Calu3 (cell line): ENCODE measurements around the gene RFX5. TPM values are rescaled to one million over a fixed set of nuclear protein-coding genes. Genes with fewer than 3 reads are reported as not detected.

Experiments used
- BruUV-seq: library from RNA; stranded (reverse); fragments of 400-500 nt; replicated peaks from 2 replicates; lab custom pipeline; 2021; lab: Mats Ljungman, UMichigan
- CTCF ChIA-PET: fragments of 300-600 bp; sonication (Branson Sonifier 250); formaldehyde crosslinking; loops from one replicate; lab custom pipeline; 2022; ENCODE audit warnings: antibody characterized with exemption; lab: Charles Lee
- DNase-seq: peaks from one replicate; pipeline ENCODE4 v3.0.0; 2022
- H3K27ac Mint-ChIP-seq: one replicate; pipeline ENCODE4 v1.8.0; 2022; ENCODE audit warnings: mixed read lengths; ENCODE audit not compliant: unreplicated experiment
- H3K27me3 Mint-ChIP-seq: one replicate; pipeline ENCODE4 v1.8.0; 2022; ENCODE audit warnings: mixed read lengths; ENCODE audit not compliant: unreplicated experiment
- H3K36me3 Mint-ChIP-seq: one replicate; pipeline ENCODE4 v1.8.0; 2022; ENCODE audit warnings: mild to moderate bottlenecking, moderate library complexity, mixed read lengths; ENCODE audit not compliant: insufficient read depth, unreplicated experiment
- H3K4me1 Mint-ChIP-seq: one replicate; pipeline ENCODE4 v1.8.0; 2022; ENCODE audit warnings: mild to moderate bottlenecking, low read depth, mixed read lengths; ENCODE audit not compliant: unreplicated experiment
- H3K4me3 Mint-ChIP-seq: one replicate; pipeline ENCODE4 v1.8.0; 2022; ENCODE audit warnings: mild to moderate bottlenecking, low read depth, moderate library complexity, mixed read lengths; ENCODE audit not compliant: unreplicated experiment
- H3K9me3 Mint-ChIP-seq: one replicate; pipeline ENCODE4 v1.8.0; 2022; ENCODE audit warnings: low read depth, mixed read lengths; ENCODE audit not compliant: unreplicated experiment
- CTCF ChIP-seq: fragments of 200-600 bp; IDR thresholded peaks from one replicate; pipeline ENCODE4 v1.8.0; 2022; ENCODE audit warnings: antibody characterized with exemption; ENCODE audit not compliant: unreplicated experiment
- intact Hi-C: fragments of 100-400 bp; cut with micrococcal nuclease; formaldehyde crosslinking; loops from one replicate; pipeline ENCODE4 v1.10.0; 2022; ENCODE audit not compliant: unreplicated experiment
- total RNA-seq: library from RNA; stranded (reverse); gene quantifications from 2 replicates; pipeline ENCODE4 v1.2.3, GENCODE V29; 2022

RFX5 gene
- total RNA-seq, 1 experiment from 2014 or later, result 82.4 TPM

- intact Hi-C loops, result no loop called here
- no peak for DNase-seq
- no peak for TF ChIP-seq CTCF
- no TSS peak for BruUV-seq
- CTCF ChIA-PET, result no interaction called here
- Mint-ChIP-seq H3K9me3 (peaks cover 8% of the 10 kb centered on the region), H3K27me3 (no peaks in the 10 kb centered on the region), H3K4me1 (peaks cover 24% of the 10 kb centered on the region), H3K27ac (peak overlapping the region; percentile 95), H3K36me3 (peaks cover 34% of the 10 kb centered on the region), H3K4me3 (peak overlapping the region; percentile 95)
Observed at GRCh38 chr1:151347523-151348246, 633 bp upstream of the RFX5 start.

GRCh38 chr1:151346082-151346768, 827 bp downstream of the RFX5 start:
- BruUV-seq, result TSS peak; percentile 74
- intact Hi-C loops, result no loop called here
- Mint-ChIP-seq H3K27ac (peak overlapping the region; percentile 95), H3K9me3 (peaks cover 2% of the 10 kb centered on the region), H3K36me3 (peaks cover 39% of the 10 kb centered on the region), H3K27me3 (no peaks in the 10 kb centered on the region), H3K4me1 (peaks cover 24% of the 10 kb centered on the region), H3K4me3 (peak overlapping the region; percentile 95)
- no peak for TF ChIP-seq CTCF
- CTCF ChIA-PET, result interaction anchor here (0.7 kb wide), 1 partner anchor 655 kb away, joined by 5 read pairs; no protein-coding TSS in a partner anchor
- DNase-seq, result no peak

DNA sequence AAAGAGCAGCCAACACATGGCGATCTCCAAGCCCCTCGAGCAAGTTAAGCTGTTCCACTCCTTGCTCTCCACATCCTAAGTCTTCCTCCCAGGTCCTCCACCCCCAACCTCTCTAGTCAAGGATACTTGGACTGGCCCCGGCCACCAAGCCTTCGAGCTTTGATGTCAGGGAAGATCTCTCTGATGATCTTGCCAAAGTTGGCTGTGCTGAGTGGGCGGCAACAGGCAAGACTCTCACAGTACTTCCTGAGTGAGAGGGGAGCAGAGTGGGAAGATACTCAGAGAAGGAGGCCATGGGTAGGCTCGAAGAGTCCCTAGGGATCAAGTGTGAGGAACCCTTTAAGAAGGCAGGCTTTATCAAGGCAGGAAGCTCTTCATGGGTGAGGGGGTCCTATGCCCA, 2.8 kb downstream of the RFX5 start:
- TF ChIP-seq CTCF, result no peak
- no TSS peak for BruUV-seq
- CTCF ChIA-PET, result interaction anchor here (0.6 kb wide), 1 partner anchor 59 kb away, joined by 3 read pairs; no protein-coding TSS in a partner anchor
- H3K36me3 Mint-ChIP-seq, result peaks cover 39% of the 10 kb centered on the region
- H3K4me1 Mint-ChIP-seq, result peaks cover 24% of the 10 kb centered on the region
- H3K9me3 Mint-ChIP-seq, result no peaks in the 10 kb centered on the region
- no peak overlapping the region for H3K27ac Mint-ChIP-seq
- DNase-seq, result no peak
- intact Hi-C loops, result loop anchor here (5.0 kb wide), 1 partner anchor 53 kb away; the partner anchor contains the start of gene PSMB4
- H3K27me3 Mint-ChIP-seq, result no peaks in the 10 kb centered on the region
- no peak overlapping the region for H3K4me3 Mint-ChIP-seq

DNA sequence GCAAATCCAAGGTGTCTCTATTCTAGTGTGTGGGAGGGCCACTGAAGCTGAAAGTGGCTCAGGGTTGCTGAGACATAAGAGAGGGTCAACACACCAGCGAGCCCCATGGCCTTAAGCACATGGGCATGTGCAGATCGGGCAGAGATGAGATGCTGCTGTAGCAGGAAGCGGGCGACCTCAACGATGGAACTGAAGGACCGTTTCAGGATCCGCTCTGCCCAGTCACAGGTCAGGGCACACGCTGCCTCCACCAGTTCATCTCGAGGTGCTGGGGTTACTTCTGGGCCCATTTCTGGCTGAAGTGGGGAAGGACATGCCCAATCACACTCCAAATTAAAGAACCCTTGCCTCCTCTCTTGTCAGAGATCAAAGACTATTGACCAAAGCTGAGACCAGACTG, 3.5 kb downstream of the RFX5 start:
- no peak for DNase-seq
- Mint-ChIP-seq H3K4me1 (peaks cover 24% of the 10 kb centered on the region), H3K9me3 (no peaks in the 10 kb centered on the region), H3K27ac (no peak overlapping the region), H3K36me3 (peaks cover 39% of the 10 kb centered on the region), H3K4me3 (no peak overlapping the region), H3K27me3 (no peaks in the 10 kb centered on the region)
- TF ChIP-seq CTCF, result no peak
- intact Hi-C loops, result loop anchor here (5.0 kb wide), 1 partner anchor 54 kb away; the partner anchor contains the start of gene PSMB4
- CTCF ChIA-PET, result no interaction called here
- BruUV-seq, result no TSS peak
